Neural progenitor cell (in vitro differentiated cells): ENCODE measurements around the gene COL7A1. TPM values are rescaled to one million over a fixed set of nuclear protein-coding genes. Genes with fewer than 3 reads are reported as not detected.

Source experiments
- DNase-seq: peaks from one replicate; pipeline ENCODE4 v3.0.0-alpha.2; 2016; ENCODE audit warnings: low spot score
- H2AFZ ChIP-seq: fragments of 200-600 bp; sonication (generic); replicated peaks from 2 replicates; pipeline ENCODE4 v1.6.1; 2016; ENCODE audit warnings: antibody characterized with exemption
- H3F3A ChIP-seq: fragments of 200-600 bp; sonication (generic); 2 replicates; pipeline ENCODE4 v1.6.1; 2016; ENCODE audit warnings: antibody characterized with exemption, low read depth
- H3K27ac ChIP-seq: fragments of 200-600 bp; sonication (generic); 2 replicates; pipeline ENCODE4 v1.5.1; 2016; ENCODE audit warnings: mild to moderate bottlenecking
- H3K27me3 ChIP-seq: fragments of 200-600 bp; sonication (generic); 2 replicates; pipeline ENCODE4 v1.6.1; 2016; ENCODE audit warnings: mild to moderate bottlenecking, moderate library complexity
- H3K36me3 ChIP-seq: fragments of 200-600 bp; sonication (generic); 2 replicates; pipeline ENCODE4 v1.5.1; 2016
- H3K4me1 ChIP-seq: fragments of 200-600 bp; sonication (generic); 2 replicates; pipeline ENCODE4 v1.6.1; 2016; ENCODE audit warnings: mixed run types
- H3K4me2 ChIP-seq: fragments of 200-600 bp; sonication (generic); 2 replicates; pipeline ENCODE4 v1.6.1; 2016
- H3K4me3 ChIP-seq: fragments of 200-600 bp; sonication (generic); 2 replicates; pipeline ENCODE4 v1.5.1; 2016
- H3K79me2 ChIP-seq: fragments of 200-600 bp; sonication (generic); 2 replicates; pipeline ENCODE4 v1.6.1; 2016; ENCODE audit warnings: low read depth
- H3K9ac ChIP-seq: fragments of 200-600 bp; sonication (generic); 2 replicates; pipeline ENCODE4 v1.6.1; 2016
- H3K9me3 ChIP-seq: fragments of 200-600 bp; sonication (generic); 2 replicates; pipeline ENCODE4 v1.5.1; 2016; ENCODE audit warnings: low read depth
- H4K20me1 ChIP-seq: fragments of 200-600 bp; sonication (generic); 2 replicates; pipeline ENCODE4 v1.6.1; 2016; ENCODE audit warnings: low read depth
- H3K27ac Mint-ChIP-seq: 3 replicates; pipeline ENCODE4 v1.8.0; 2021; ENCODE audit warnings: mixed read lengths
- H3K27me3 Mint-ChIP-seq: 2 replicates; pipeline ENCODE4 v1.8.0; 2022; ENCODE audit warnings: low read depth, mild to moderate bottlenecking, inconsistent platforms, moderate library complexity, mixed read lengths; ENCODE audit not compliant: insufficient read depth
- H3K36me3 Mint-ChIP-seq: 3 replicates; pipeline ENCODE4 v1.8.0; 2021; ENCODE audit warnings: mixed read lengths
- H3K4me1 Mint-ChIP-seq: 3 replicates; pipeline ENCODE4 v1.8.0; 2021; ENCODE audit warnings: mixed read lengths
- H3K4me3 Mint-ChIP-seq: 3 replicates; pipeline ENCODE4 v1.8.0; 2021; ENCODE audit warnings: mild to moderate bottlenecking, moderate library complexity, mixed read lengths
- H3K9me3 Mint-ChIP-seq: 3 replicates; pipeline ENCODE4 v1.8.0; 2020; ENCODE audit warnings: mixed read lengths
- CTCF ChIP-seq: fragments of 200-600 bp; sonication (generic); IDR thresholded peaks from 2 replicates; pipeline ENCODE4 v1.5.1; 2017; ENCODE audit warnings: antibody characterized with exemption, mild to moderate bottlenecking
- EZH2 ChIP-seq: fragments of 200-600 bp; sonication (generic); IDR thresholded peaks from 2 replicates; pipeline ENCODE4 v1.6.1; 2017; ENCODE audit warnings: antibody characterized with exemption, mild to moderate bottlenecking, moderate library complexity
- EZH2phosphoT487 ChIP-seq: fragments of 200-600 bp; sonication (generic); IDR thresholded peaks from 2 replicates; pipeline ENCODE4 v1.6.1; 2017; ENCODE audit warnings: antibody characterized with exemption
- total RNA-seq: library from RNA; depleted of rRNA; stranded (reverse); fragments of >200 nt; gene quantifications from 2 replicates; pipeline ENCODE4 v1.2.3, GENCODE V29; 2015; ENCODE audit warnings: low replicate concordance

The COL7A1 gene
- total RNA-seq, 1 donor from 2014 or later = 3.0 TPM

- peaks cover 9% of the 10 kb centered on the region for H3K27me3 Mint-ChIP-seq
- Histone ChIP-seq H3K9me3 (no peaks in the 10 kb centered on the region), H4K20me1 (no peaks in the 10 kb centered on the region), H2AFZ (no peak overlapping the region), H3K27ac (no peak overlapping the region), H3K4me2 (no peak overlapping the region), H3K79me2 (no peaks in the 10 kb centered on the region), H3K4me3 (no peak overlapping the region), H3K9ac (no peak overlapping the region), H3K36me3 (no peaks in the 10 kb centered on the region), H3F3A (peaks cover 14% of the 10 kb centered on the region), H3K27me3 (no peaks in the 10 kb centered on the region), H3K4me1 (peaks cover 11% of the 10 kb centered on the region)
- H3K9me3 Mint-ChIP-seq = no peaks in the 10 kb centered on the region
- no peak overlapping the region for H3K27ac Mint-ChIP-seq
- peaks cover 7% of the 10 kb centered on the region for H3K36me3 Mint-ChIP-seq
- DNase-seq = no peak
- TF ChIP-seq CTCF (no peak), EZH2 (no peak), EZH2phosphoT487 (no peak)
- peaks cover 13% of the 10 kb centered on the region for H3K4me1 Mint-ChIP-seq
- H3K4me3 Mint-ChIP-seq = no peak overlapping the region
Measured at GRCh38 chr3:48639944-48640606, 44.9 kb upstream of the COL7A1 start.

- no peak for DNase-seq
- Histone ChIP-seq H3K4me1 (peaks cover 18% of the 10 kb centered on the region), H3K27ac (no peak overlapping the region), H3K4me3 (no peak overlapping the region), H3K4me2 (no peak overlapping the region), H4K20me1 (peaks cover 22% of the 10 kb centered on the region), H2AFZ (no peak overlapping the region), H3K27me3 (no peaks in the 10 kb centered on the region), H3K36me3 (no peaks in the 10 kb centered on the region), H3F3A (peaks cover 21% of the 10 kb centered on the region), H3K9me3 (no peaks in the 10 kb centered on the region), H3K9ac (no peak overlapping the region), H3K79me2 (peaks cover 14% of the 10 kb centered on the region)
- Mint-ChIP-seq H3K27ac (no peak overlapping the region), H3K9me3 (no peaks in the 10 kb centered on the region), H3K4me1 (peaks cover 20% of the 10 kb centered on the region), H3K27me3 (peaks cover 7% of the 10 kb centered on the region), H3K36me3 (peaks cover 7% of the 10 kb centered on the region), H3K4me3 (peak overlapping the region; percentile 90)
- TF ChIP-seq EZH2 (no peak), EZH2phosphoT487 (no peak), CTCF (no peak)
Measured at GRCh38 chr3:48637305-48637704, 42.2 kb upstream of the COL7A1 start.

- Mint-ChIP-seq H3K9me3 (no peaks in the 10 kb centered on the region), H3K36me3 (peaks cover 12% of the 10 kb centered on the region), H3K4me1 (peaks cover 20% of the 10 kb centered on the region), H3K27ac (peak overlapping the region; percentile 63), H3K27me3 (peaks cover 8% of the 10 kb centered on the region), H3K4me3 (peak overlapping the region; percentile 90)
- H3K36me3 ChIP-seq = no peaks in the 10 kb centered on the region
- H3K27ac ChIP-seq = peak overlapping the region; percentile 30
- peak overlapping the region; percentile 78 for H3K4me3 ChIP-seq
- peaks cover 14% of the 10 kb centered on the region for H3K79me2 ChIP-seq
- peak overlapping the region; percentile 98 for H3K4me2 ChIP-seq
- no peak for TF ChIP-seq CTCF
- no peak for TF ChIP-seq EZH2phosphoT487
- no peak for TF ChIP-seq EZH2
- H3K9ac ChIP-seq = peak overlapping the region; percentile 11
- H4K20me1 ChIP-seq = peaks cover 24% of the 10 kb centered on the region
- DNase-seq = no peak
- H3K27me3 ChIP-seq = no peaks in the 10 kb centered on the region
- H3F3A ChIP-seq = peaks cover 21% of the 10 kb centered on the region
- H3K4me1 ChIP-seq = peaks cover 18% of the 10 kb centered on the region
- no peaks in the 10 kb centered on the region for H3K9me3 ChIP-seq
- peak overlapping the region; percentile 57 for H2AFZ ChIP-seq
Measured at GRCh38 chr3:48636149-48636655, 41.1 kb upstream of the COL7A1 start.
